Activated CD8-positive, alpha-beta T cell treated with anti-CD3 and anti-CD28 coated beads for 36 hours (primary cell): ENCODE results near the gene MLYCD. TPM values are rescaled to one million over a fixed set of nuclear protein-coding genes. Genes with fewer than 3 reads are reported as not detected.

Source experiments
- ATAC-seq: fragments of 200-7000 bp; cut with Tn5 transposase; one replicate; pipeline ENCODE4 v1.10.0; 2021; ENCODE audit warnings: mild to moderate bottlenecking, moderate library complexity
- CTCF ChIA-PET: fragments of 350-600 bp; sonication (Branson Sonifier 250); formaldehyde crosslinking; loops from one replicate; lab custom pipeline; 2021; ENCODE audit warnings: antibody characterized with exemption; lab: Charles Lee
- POLR2A ChIA-PET: fragments of 350-600 bp; sonication (Branson Sonifier 250); formaldehyde crosslinking; loops from one replicate; lab custom pipeline; 2021; ENCODE audit warnings: antibody characterized with exemption; lab: Charles Lee
- DNase-seq: peaks from one replicate; pipeline ENCODE4 v3.0.0-alpha.2; 2020
- H3K27ac Mint-ChIP-seq: one replicate; pipeline ENCODE4 v1.8.0; 2021; ENCODE audit warnings: mild to moderate bottlenecking, mixed read lengths
- H3K27me3 Mint-ChIP-seq: one replicate; pipeline ENCODE4 v1.8.0; 2021; ENCODE audit warnings: mixed read lengths
- H3K36me3 Mint-ChIP-seq: one replicate; pipeline ENCODE4 v1.8.0; 2021; ENCODE audit warnings: low read depth, mixed read lengths
- H3K4me1 Mint-ChIP-seq: one replicate; pipeline ENCODE4 v1.8.0; 2021; ENCODE audit warnings: low read depth, mixed read lengths
- H3K4me3 Mint-ChIP-seq: one replicate; pipeline ENCODE4 v1.8.0; 2021; ENCODE audit warnings: mild to moderate bottlenecking, moderate library complexity, mixed read lengths
- H3K9me3 Mint-ChIP-seq: one replicate; pipeline ENCODE4 v1.8.0; 2021; ENCODE audit warnings: mixed read lengths
- CTCF ChIP-seq: fragments of 200-600 bp; IDR thresholded peaks from one replicate; pipeline ENCODE4 v1.8.0; 2022; ENCODE audit warnings: antibody characterized with exemption, mild to moderate bottlenecking
- intact Hi-C: fragments of 100-400 bp; cut with micrococcal nuclease; formaldehyde crosslinking; loops from one replicate; pipeline ENCODE4 v1.10.0; 2022
- total RNA-seq, 2 experiments: library from RNA; stranded (reverse); gene quantifications; one replicate each; pipeline ENCODE4 v1.2.3, GENCODE V29; 2021

The MLYCD gene
- total RNA-seq, 2 experiments from 2014 or later: 3.5 to 3.7 TPM

- no peaks in the 10 kb centered on the region for H3K9me3 Mint-ChIP-seq
- no peak for ATAC-seq
Observed at GRCh38 chr16:83853834-83854233, 45.1 kb upstream of the MLYCD start.

GRCh38 chr16:83854420-83854819 is 44.5 kb upstream of the MLYCD start:
- Mint-ChIP-seq H3K27me3 (peaks cover 2% of the 10 kb centered on the region), H3K27ac (no peak overlapping the region), H3K9me3 (no peaks in the 10 kb centered on the region), H3K4me1 (no peaks in the 10 kb centered on the region), H3K36me3 (no peaks in the 10 kb centered on the region), H3K4me3 (no peak overlapping the region)
- ATAC-seq: no peak
- CTCF ChIA-PET: no interaction called here
- POLR2A ChIA-PET: no interaction called here
- no peak for DNase-seq
- no peak for TF ChIP-seq CTCF
- intact Hi-C loops: no loop called here

More at GRCh38 chr16:83853834-83854233, 45.1 kb upstream of the MLYCD start:
- Mint-ChIP-seq H3K36me3 (no peaks in the 10 kb centered on the region), H3K27ac (no peak overlapping the region), H3K27me3 (peaks cover 2% of the 10 kb centered on the region), H3K4me3 (no peak overlapping the region), H3K4me1 (no peaks in the 10 kb centered on the region)
- ChIA-PET CTCF (no interaction called here), POLR2A (no interaction called here)
- intact Hi-C loops: no loop called here
- no peak for TF ChIP-seq CTCF
- DNase-seq: no peak

GRCh38 chr16:83856792-83857191 is 42.1 kb upstream of the MLYCD start:
- ATAC-seq: no peak
- ChIA-PET POLR2A (no interaction called here), CTCF (interaction anchor here (0.7 kb wide), 1 partner anchor 79 kb away, joined by 3 read pairs; no protein-coding TSS in a partner anchor)
- no peak overlapping the region for H3K4me3 Mint-ChIP-seq
- H3K4me1 Mint-ChIP-seq: no peaks in the 10 kb centered on the region
- intact Hi-C loops: no loop called here
- H3K27ac Mint-ChIP-seq: no peak overlapping the region
- TF ChIP-seq CTCF: no peak
- peaks cover 2% of the 10 kb centered on the region for H3K27me3 Mint-ChIP-seq
- DNase-seq: no peak
- no peaks in the 10 kb centered on the region for H3K9me3 Mint-ChIP-seq
- no peaks in the 10 kb centered on the region for H3K36me3 Mint-ChIP-seq

- DNase-seq (no peak), ATAC-seq (no peak)
- Mint-ChIP-seq H3K27me3 (peaks cover 1% of the 10 kb centered on the region), H3K4me3 (no peak overlapping the region), H3K9me3 (no peaks in the 10 kb centered on the region), H3K4me1 (no peaks in the 10 kb centered on the region), H3K36me3 (no peaks in the 10 kb centered on the region), H3K27ac (no peak overlapping the region)
- intact Hi-C loops: no loop called here
- ChIA-PET POLR2A (no interaction called here), CTCF (no interaction called here)
- TF ChIP-seq CTCF: no peak
Observed at GRCh38 chr16:83859265-83859664, 39.6 kb upstream of the MLYCD start.

GRCh38 chr16:83862661-83863060 is 36.3 kb upstream of the MLYCD start:
- no peaks in the 10 kb centered on the region for H3K4me1 Mint-ChIP-seq
- ATAC-seq (no peak), DNase-seq (no peak)
- H3K36me3 Mint-ChIP-seq: no peaks in the 10 kb centered on the region
- no peak overlapping the region for H3K27ac Mint-ChIP-seq
- H3K9me3 Mint-ChIP-seq: peaks cover 7% of the 10 kb centered on the region
- ChIA-PET CTCF (no interaction called here), POLR2A (no interaction called here)
- H3K4me3 Mint-ChIP-seq: no peak overlapping the region
- H3K27me3 Mint-ChIP-seq: peaks cover 15% of the 10 kb centered on the region
- intact Hi-C loops: no loop called here
- no peak for TF ChIP-seq CTCF
